H9 (cell line): ENCODE measurements around the gene IMMP2L. TPM values are rescaled to one million over a fixed set of nuclear protein-coding genes. Genes with fewer than 3 reads are reported as not detected.
"Not testable (repeated sequence)": the region's sequence is repeated elsewhere in the genome, so short reads cannot be mapped to it uniquely, and the experiment has no call there.

Experiments
- DNase-seq: peaks from one replicate; pipeline ENCODE4 v3.0.0-alpha.2; 2017
- H2AFZ ChIP-seq: one replicate; pipeline ENCODE4 v1.6.1; 2013; ENCODE audit warnings: mild to moderate bottlenecking, low read length, control low read depth, moderate library complexity
- H2AK5ac ChIP-seq: 2 replicates; pipeline ENCODE4 v1.6.1; 2013; ENCODE audit warnings: low read length, control low read depth, mixed read lengths; ENCODE audit not compliant: insufficient read length
- H2BK120ac ChIP-seq: one replicate; pipeline ENCODE4 v1.6.1; 2013; ENCODE audit warnings: low read depth, mild to moderate bottlenecking, low read length, control low read depth, inconsistent platforms; ENCODE audit not compliant: poor library complexity, severe bottlenecking
- H2BK12ac ChIP-seq: 2 replicates; pipeline ENCODE4 v1.6.1; 2013; ENCODE audit warnings: low read length, control low read depth, mixed read lengths, low read depth; ENCODE audit not compliant: insufficient read length
- H2BK15ac ChIP-seq: 2 replicates; pipeline ENCODE4 v1.6.1; 2013; ENCODE audit warnings: low read depth, low read length, control low read depth
- H2BK20ac ChIP-seq: one replicate; pipeline ENCODE4 v1.6.1; 2013; ENCODE audit warnings: low read depth, mild to moderate bottlenecking, low read length, control low read depth, inconsistent platforms; ENCODE audit not compliant: poor library complexity, severe bottlenecking
- H2BK5ac ChIP-seq: 2 replicates; pipeline ENCODE4 v1.6.1; 2013; ENCODE audit warnings: low read length, control low read depth, mixed read lengths; ENCODE audit not compliant: insufficient read length
- H3K14ac ChIP-seq: 2 replicates; pipeline ENCODE4 v1.6.1; 2013; ENCODE audit warnings: low read length, control low read depth; ENCODE audit not compliant: insufficient read depth
- H3K18ac ChIP-seq: 2 replicates; pipeline ENCODE4 v1.6.1; 2013; ENCODE audit warnings: low read depth, mild to moderate bottlenecking, mixed read lengths, low read length, control low read depth; ENCODE audit not compliant: insufficient read length
- H3K23ac ChIP-seq: 2 replicates; pipeline ENCODE4 v1.6.1; 2013; ENCODE audit warnings: low read length, control low read depth, mixed read lengths, low read depth; ENCODE audit not compliant: insufficient read length
- H3K23me2 ChIP-seq: 2 replicates; pipeline ENCODE4 v1.6.1; 2013; ENCODE audit warnings: low read depth, mild to moderate bottlenecking, mixed read lengths, low read length, control low read depth; ENCODE audit not compliant: insufficient read length, poor library complexity, severe bottlenecking
- H3K27ac ChIP-seq: 2 replicates; pipeline ENCODE4 v1.5.1; 2013; ENCODE audit warnings: low read length, control low read depth, mixed read lengths, low read depth; ENCODE audit not compliant: insufficient read length
- H3K27me3 ChIP-seq: 2 replicates; pipeline ENCODE4 v1.6.1; 2013; ENCODE audit warnings: low read length, control low read depth, inconsistent platforms; ENCODE audit not compliant: insufficient read depth
- H3K4ac ChIP-seq: 2 replicates; pipeline ENCODE4 v1.6.1; 2013; ENCODE audit warnings: low read depth, mild to moderate bottlenecking, control low read depth, inconsistent platforms, low read length, moderate library complexity
- H3K4me1 ChIP-seq: 2 replicates; pipeline ENCODE4 v1.6.1; 2013; ENCODE audit warnings: low read length, control low read depth, inconsistent platforms; ENCODE audit not compliant: insufficient read depth
- H3K4me2 ChIP-seq: 2 replicates; pipeline ENCODE4 v1.6.1; 2013; ENCODE audit warnings: low read length, control low read depth, mixed read lengths; ENCODE audit not compliant: insufficient read length, insufficient read depth
- H3K56ac ChIP-seq: 2 replicates; pipeline ENCODE4 v1.6.1; 2013; ENCODE audit warnings: low read depth, mild to moderate bottlenecking, mixed read lengths, low read length, control low read depth; ENCODE audit not compliant: insufficient read length
- H3K79me1 ChIP-seq: 2 replicates; pipeline ENCODE4 v1.6.1; 2013; ENCODE audit warnings: low read depth, mild to moderate bottlenecking, moderate library complexity, low read length, control low read depth, inconsistent platforms; ENCODE audit not compliant: insufficient read depth, poor library complexity, severe bottlenecking
- H3K79me2 ChIP-seq: 2 replicates; pipeline ENCODE4 v1.6.1; 2013; ENCODE audit warnings: low read length, control low read depth, inconsistent platforms; ENCODE audit not compliant: insufficient read depth
- H3K9ac ChIP-seq: 2 replicates; pipeline ENCODE4 v1.6.1; 2013; ENCODE audit warnings: low read length, control low read depth, mixed read lengths; ENCODE audit not compliant: insufficient read length; ENCODE audit errors: extremely low read depth
- H3K9me3 ChIP-seq: one replicate; pipeline ENCODE4 v1.6.1; 2013; ENCODE audit warnings: low read depth, low read length, inconsistent platforms; ENCODE audit not compliant: control insufficient read depth
- H3T11ph ChIP-seq: one replicate; pipeline ENCODE4 v1.6.1; 2013; ENCODE audit warnings: mild to moderate bottlenecking, low read length, control low read depth, inconsistent platforms
- H4K20me1 ChIP-seq: one replicate; pipeline ENCODE4 v1.6.1; 2013; ENCODE audit not compliant: control insufficient read depth, insufficient read length, insufficient read depth
- H4K5ac ChIP-seq: 2 replicates; pipeline ENCODE4 v1.6.1; 2013; ENCODE audit warnings: low read depth, mild to moderate bottlenecking, mixed read lengths, low read length, control low read depth; ENCODE audit not compliant: insufficient read length
- H4K8ac ChIP-seq: replicated peaks from 2 replicates; pipeline ENCODE4 v1.6.1; 2013; ENCODE audit warnings: low read length, control low read depth, mixed read lengths, low read depth; ENCODE audit not compliant: insufficient read length
- H4K91ac ChIP-seq: 2 replicates; pipeline ENCODE4 v1.6.1; 2013; ENCODE audit warnings: low read depth, mild to moderate bottlenecking, moderate library complexity, mixed read lengths, low read length, control low read depth; ENCODE audit not compliant: insufficient read length
- H3K27ac Mint-ChIP-seq, 3 experiments: 2 replicates in 2 of 3; 3 replicates in 1 of 3; pipeline ENCODE4 v1.8.0; 2020 to 2021; ENCODE audit warnings: mixed read lengths in 3 of 3, mild to moderate bottlenecking in 1 of 3, moderate library complexity in 1 of 3
- H3K27me3 Mint-ChIP-seq: 2 replicates; pipeline ENCODE4 v1.8.0; 2021; ENCODE audit warnings: low read depth, mild to moderate bottlenecking, moderate library complexity, mixed read lengths
- H3K36me3 Mint-ChIP-seq, 3 experiments: 2 replicates in 2 of 3; 3 replicates in 1 of 3; pipeline ENCODE4 v1.8.0; 2020 to 2021; ENCODE audit warnings: low read depth in 3 of 3, mixed read lengths in 3 of 3; ENCODE audit not compliant: insufficient read depth in 1 of 3
- H3K4me1 Mint-ChIP-seq, 2 experiments: 2 replicates each; pipeline ENCODE4 v1.8.0; 2020; ENCODE audit warnings: mixed read lengths in 2 of 2
- H3K4me3 Mint-ChIP-seq, 2 experiments: 2 replicates in 1 of 2; 3 replicates in 1 of 2; pipeline ENCODE4 v1.8.0; 2020 to 2021; ENCODE audit warnings: mild to moderate bottlenecking in 2 of 2, mixed read lengths in 2 of 2, moderate library complexity in 1 of 2
- H3K9me3 Mint-ChIP-seq, 2 experiments: 2 replicates in 1 of 2; 3 replicates in 1 of 2; pipeline ENCODE4 v1.8.0; 2020; ENCODE audit warnings: mild to moderate bottlenecking in 2 of 2, mixed read lengths in 2 of 2, moderate library complexity in 1 of 2
- WGBS: extraction: QIAGEN DNeasy Blood & Tissue Kit; methylation state at CpG from one replicate; pipeline ENCODE4 v1.1.7; 2013; ENCODE audit warnings: missing lambda C conversion rate, low lambda C conversion rate, mixed read lengths; ENCODE audit not compliant: insufficient read length; ENCODE audit errors: extremely low coverage; 5-methylcytosine and 5-hydroxymethylcytosine counted together
- total RNA-seq: library from RNA; stranded (reverse); gene quantifications from 2 replicates; pipeline ENCODE4 v1.2.1, GENCODE V29; 2021

Gene IMMP2L
- total RNA-seq, 1 experiment from 2014 or later = 14.7 TPM

DNA sequence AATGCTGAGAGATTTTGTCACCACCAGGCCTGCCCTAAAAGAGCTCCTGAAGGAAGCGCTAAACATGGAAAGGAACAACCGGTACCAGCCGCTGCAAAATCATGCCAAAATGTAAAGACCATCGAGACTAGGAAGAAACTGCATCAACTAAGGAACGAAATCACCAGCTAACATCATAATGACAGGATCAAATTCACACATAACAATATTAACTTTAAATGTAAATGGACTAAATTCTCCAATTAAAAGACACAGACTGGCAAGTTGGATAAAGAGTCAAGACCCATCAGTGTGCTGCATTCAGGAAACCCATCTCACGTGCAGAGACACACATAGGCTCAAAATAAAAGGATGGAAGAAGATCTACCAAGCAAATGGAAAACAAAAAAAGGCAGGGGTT, 114.8 kb downstream of the IMMP2L start:
- not testable (repeated sequence) for H3K4ac ChIP-seq, H3K23me2 ChIP-seq, H2BK15ac ChIP-seq, H4K8ac ChIP-seq, H3K36me3 Mint-ChIP-seq, H4K5ac ChIP-seq, H3K23ac ChIP-seq, H3K27me3 ChIP-seq, H3K9ac ChIP-seq, H3K14ac ChIP-seq, H3K4me2 ChIP-seq, H3K27me3 Mint-ChIP-seq, H2BK12ac ChIP-seq, H4K20me1 ChIP-seq, H2BK5ac ChIP-seq, H4K91ac ChIP-seq, H3K9me3 ChIP-seq, H3K27ac ChIP-seq, H3K4me3 Mint-ChIP-seq, H3K18ac ChIP-seq, H3K79me1 ChIP-seq, H2AFZ ChIP-seq, H3K27ac Mint-ChIP-seq, DNase-seq, H3K56ac ChIP-seq, H3T11ph ChIP-seq, H3K4me1 ChIP-seq, H2AK5ac ChIP-seq, H3K4me1 Mint-ChIP-seq, H2BK120ac ChIP-seq, H3K79me2 ChIP-seq, H2BK20ac ChIP-seq
- peaks cover 9 to 14% of the 10 kb centered on the region in 2 experiments for H3K9me3 Mint-ChIP-seq
- WGBS = no CpG with 5 or more reads among the region's 6 CpGs
